ENCODE measurements around the gene NAA60.

NAA60 gene

DNA sequence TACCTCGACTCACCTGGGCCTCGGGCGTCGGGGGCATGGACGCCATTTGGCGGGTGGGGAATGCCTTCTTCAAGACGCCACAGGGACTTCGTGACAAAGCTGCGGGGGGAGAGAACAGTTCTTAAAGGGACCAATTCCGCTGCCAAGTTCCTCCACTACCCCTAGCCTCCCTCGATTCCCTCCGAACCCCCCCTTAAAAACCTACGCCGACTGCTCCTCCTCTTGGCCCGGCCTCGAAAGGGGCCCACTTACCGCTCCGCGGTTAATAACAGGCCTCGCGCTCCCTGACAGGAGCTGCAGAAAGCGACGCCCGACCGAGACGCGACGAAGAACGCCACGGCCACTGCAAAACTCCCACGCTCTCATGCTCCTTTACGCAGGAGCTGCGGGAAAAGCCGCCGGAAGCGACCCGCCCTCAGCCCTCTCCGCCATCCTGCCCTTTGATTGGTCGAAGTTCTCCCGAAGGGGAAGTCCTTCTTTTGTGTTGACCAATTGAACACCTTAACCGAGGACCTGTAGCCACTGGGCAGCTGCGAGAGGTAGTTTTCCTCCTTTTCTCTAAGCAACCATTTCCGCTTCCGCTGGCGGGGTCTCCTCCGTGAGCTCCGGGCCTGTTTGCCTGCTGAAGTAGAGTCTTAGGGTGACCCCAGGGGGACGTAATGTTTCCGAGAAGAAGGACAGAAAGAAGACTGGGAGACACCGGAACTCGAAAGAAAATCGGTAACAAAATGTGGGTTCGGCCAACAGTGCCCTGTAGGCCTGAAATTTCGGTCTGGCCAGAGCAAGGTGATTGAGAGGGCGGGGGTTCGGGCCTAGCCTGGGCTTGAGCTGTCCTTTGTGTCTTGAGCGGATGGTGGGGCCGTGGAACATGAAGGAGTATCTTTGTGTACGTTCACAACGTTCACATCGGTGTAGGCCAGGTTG lies at the start of gene NAA60, which contains the start of gene ZNF597:
NAA60 (plus strand) TSS at position 573 of the 924 bp plus-strand sequence. CDS start 32,548 bp downstream, outside the sequence.
ZNF597 (minus strand) TSS at position 397 of the 924 bp plus-strand sequence; CDS start at position 46, 351 bp downstream.
- no peak for DNase-seq (ENCODE audit: low read depth)

DNA sequence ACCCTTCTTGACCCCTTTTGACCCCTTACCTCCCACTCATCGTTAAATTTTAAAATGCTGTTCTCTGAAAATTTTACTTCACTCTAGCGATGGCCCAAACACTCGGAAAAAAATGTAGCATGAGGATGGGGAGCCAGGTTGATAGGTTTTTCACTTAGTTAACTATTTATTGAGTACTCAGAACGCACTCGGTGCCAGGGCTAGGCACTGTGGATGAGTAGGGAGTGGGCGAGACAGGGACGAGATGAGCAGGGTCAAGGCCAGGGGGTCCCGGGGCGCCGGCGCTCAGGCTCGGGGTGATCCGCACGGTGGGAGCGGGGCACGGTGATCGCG lies 43.1 kb upstream of the NAA60 start:
- no peak for DNase-seq (ENCODE audit: low read depth)

DNA sequence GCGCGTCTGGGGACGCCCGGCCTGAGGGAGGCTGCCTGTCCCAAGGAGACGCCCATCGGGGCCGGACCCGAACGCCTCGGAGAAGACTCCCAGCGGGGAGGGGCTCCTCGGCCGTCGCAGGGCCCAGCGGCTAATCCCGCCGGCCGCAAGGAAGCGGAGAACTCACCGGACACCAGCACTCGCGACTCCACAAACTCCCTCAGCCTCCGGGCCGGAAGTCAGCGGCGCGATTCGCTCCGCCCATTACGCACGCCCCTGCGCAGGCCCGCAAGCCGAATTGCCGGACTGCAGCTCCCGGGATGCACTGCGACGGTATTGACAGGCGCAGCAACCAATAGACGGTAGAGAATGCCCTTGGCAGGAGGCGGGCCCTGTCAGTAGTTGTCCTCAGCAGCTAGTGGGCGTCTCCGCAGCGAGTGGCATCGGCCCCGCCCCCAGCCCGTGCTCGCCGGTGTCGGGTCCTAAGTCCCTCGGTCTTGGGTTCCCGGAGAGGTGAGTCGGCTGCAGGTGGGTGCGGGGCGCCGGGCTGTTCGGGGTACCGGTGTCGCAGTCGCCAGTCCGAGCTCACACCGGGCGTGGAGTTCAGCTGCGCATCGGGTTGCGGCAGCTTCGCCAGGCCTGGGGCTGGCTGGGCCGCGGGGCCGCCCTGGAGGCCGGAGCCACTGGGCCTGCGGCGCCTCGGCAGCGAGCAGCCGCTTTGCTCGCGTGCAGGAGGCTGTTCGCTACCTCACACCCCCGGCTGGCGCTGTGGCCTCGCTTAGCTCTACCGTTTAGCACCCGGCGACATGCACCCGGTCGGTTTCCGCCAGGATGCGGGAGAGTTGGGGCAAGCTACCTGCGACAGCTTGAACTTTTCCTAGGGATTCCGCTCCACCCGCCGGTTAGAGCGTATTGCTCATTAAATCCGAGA lies 42.4 kb upstream of the NAA60 start, which contains the start of the genes ZNF174 and ZSCAN32:
ZNF174 (plus strand) TSS at position 437 of the 910 bp plus-strand sequence. CDS start 790 bp downstream, outside the sequence.
ZSCAN32 (minus strand) TSS at position 226 of the 910 bp plus-strand sequence. CDS start 3,447 bp downstream, outside the sequence.
- peak; percentile 86 for DNase-seq (ENCODE audit: low read depth)

DNA sequence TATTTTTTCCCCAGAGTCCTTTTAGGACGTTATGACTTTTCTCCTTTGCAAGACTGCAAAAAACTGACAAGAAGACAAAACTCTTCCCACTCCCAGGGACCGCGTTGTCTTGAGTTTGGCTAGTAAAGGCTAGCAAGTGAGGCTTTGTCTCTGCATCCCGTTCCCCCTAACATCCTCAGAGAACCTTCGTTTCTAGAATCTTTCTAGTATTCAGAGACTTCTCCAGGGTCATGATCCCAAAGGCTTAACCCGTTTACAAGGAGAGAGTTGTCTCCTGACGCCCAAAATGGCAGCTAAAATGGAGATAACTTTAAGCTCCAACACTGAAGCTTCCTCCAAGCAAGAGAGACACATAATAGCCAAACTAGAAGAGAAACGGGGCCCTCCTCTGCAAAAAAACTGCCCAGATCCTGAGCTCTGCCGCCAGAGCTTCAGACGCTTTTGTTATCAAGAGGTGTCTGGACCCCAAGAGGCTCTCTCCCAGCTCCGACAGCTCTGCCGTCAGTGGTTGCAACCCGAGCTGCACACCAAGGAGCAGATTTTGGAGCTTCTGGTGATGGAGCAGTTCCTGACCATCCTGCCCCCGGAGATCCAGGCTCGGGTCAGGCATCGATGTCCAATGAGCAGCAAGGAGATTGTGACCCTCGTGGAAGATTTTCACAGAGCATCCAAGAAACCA lies 41.6 kb upstream of the NAA60 start:
- no peak for DNase-seq (ENCODE audit: low read depth)

DNA sequence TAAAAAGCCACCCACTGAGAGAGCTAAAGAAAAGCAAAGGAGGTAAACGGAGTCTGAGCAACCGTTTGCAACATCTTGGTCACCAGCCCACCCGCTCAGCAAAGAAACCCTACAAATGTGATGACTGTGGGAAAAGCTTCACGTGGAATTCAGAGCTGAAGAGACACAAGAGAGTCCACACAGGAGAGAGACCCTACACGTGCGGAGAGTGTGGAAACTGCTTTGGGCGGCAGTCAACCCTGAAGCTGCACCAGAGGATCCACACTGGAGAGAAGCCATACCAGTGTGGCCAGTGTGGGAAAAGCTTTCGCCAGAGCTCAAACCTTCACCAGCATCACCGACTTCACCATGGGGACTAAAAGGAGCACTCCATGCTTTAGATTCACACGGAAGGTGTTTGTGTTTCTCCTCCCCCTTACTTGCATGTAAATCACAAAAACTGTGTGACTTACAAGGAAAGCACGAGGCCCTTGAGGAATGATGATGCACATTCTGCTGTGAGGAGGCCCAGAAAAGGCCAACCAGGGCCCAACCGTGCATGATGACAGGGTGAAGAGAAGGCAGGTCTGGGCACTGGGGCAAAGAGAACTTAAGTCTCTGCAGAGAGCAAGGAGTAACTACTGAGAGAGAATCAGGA lies 34.8 kb upstream of the NAA60 start:
- DNase-seq (ENCODE audit: low read depth): no peak

DNA sequence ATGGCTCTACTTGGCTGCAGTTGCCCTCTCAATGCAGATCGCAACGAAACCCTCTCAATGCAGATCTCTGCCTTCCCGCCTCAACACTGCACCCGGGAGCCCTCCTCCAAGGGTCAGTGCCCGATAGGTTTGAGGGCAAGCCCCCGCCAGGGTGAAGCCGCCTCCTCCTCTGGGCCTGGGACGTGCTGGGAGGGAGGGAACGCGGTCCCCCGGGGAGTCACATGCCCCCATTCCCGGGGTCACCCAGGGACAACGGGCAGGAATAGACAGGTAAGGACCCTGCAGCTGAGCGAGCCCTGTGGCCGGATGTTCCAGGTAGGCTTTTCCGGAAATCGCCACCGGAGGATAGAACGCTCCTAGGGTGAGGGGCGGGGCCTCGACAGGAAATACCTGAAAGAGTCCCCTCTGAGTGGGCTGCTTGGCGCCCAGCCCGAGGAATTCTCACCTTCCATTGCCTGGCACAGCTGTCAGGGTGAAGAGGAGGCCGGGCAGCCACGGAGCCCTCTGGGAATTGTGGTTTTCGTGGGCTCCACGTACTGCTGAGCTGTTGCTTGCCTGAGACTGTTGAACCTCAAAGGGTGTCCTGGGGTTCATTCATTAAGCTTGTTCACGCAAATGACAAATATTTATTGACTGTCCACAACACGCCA lies 29.6 kb upstream of the NAA60 start:
- no peak for DNase-seq (ENCODE audit: low read depth)

DNA sequence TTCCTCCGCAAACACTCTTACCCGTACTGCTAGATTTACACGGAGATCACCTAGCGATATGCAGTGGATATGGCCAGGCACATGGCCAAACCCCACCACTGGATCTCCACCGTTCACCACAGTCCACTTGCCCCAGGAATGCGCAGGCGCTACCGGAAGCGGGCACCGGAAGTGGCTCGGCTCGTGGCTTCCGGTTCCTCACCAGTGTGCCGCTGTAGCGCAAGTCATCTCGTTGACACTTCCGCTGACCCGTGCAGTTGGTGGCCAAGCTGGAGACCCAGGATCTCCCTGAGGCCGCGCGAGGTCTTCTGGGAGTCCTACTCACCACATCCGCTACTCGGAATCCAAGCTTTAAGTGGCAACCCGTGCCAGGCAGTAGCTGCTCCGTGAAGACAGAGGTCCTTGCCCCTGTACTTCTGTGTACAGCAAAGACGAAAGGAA lies 11.7 kb upstream of the NAA60 start:
- peak; percentile 37 for DNase-seq (ENCODE audit: low read depth)

DNA sequence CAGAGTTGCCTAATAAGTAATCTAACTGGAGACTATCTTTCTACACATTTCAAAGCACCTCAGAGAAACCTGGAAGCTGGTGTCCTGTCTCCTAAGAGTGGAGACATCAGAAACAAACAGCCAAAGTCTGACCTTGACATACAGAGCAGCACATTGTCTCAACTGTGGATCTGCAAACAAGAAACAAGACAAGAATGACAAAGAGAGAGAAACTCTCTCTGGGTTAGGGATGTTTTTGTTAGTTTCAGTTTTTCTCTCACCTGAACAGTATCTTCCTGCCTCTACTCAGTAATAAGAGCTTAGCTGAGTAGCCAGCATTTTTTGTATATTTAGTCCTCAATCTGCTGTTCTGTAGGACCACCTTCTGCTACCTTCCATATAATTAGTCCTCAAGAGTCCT lies 9.1 kb upstream of the NAA60 start:
- no peak for DNase-seq (ENCODE audit: low read depth)

DNA sequence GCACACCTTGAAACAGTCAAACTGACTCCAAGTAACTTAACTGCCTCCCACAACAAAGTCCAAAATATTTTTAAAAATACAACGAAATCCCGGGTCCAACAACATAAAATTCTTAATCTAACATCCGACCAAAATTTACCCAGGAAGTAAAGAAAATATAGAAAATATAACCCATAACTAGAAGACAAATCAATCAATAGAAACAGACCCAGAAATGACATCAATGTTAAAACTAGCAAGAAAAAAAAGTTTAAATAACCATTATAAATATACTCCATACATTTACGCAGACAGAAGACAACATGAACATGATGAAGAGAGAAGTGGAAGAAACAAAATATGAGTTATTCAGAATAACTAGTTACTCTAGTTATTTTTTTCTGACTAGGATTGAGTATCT lies 3.8 kb upstream of the NAA60 start:
- DNase-seq (ENCODE audit: low read depth): no peak

DNA sequence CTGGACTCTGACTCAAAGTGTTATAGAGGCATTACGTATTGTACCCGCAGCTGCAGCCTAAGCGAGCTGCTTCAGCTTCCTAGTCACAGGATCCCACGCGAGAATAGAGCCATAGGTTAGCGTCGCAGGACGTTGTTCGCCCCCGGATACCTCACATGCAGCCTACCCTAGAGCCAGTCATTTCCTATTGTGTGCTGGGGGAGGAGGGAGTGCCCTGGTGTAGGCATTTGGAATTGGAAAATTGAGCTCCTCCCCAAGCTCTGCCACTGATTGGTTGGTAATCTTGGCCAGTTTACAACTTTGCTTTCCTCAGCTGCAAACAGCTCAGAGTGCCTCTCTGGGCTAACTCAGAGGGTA lies 530 bp downstream of the NAA60 start:
- DNase-seq (ENCODE audit: low read depth): no peak

DNA sequence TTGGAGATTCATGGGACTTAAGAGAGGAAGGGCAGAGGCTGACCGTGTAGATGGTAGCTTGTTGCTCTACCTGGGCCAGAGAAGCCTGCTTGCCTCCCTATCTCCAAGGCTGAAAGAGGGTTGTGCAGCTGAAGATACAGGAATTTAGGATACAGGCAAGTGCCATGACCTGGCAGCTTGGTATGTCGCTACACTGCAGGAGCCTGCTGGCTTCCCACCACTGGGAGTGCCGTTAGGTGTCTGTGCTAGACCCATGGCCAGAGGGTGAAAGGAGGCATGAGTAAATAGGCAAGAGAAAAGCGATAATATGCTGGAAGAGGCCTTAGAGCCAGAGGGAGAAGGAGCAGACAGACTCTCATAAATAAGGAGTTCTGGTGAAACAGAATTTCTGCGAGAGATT lies 10.6 kb downstream of the NAA60 start:
- no peak for DNase-seq (ENCODE audit: low read depth)

DNA sequence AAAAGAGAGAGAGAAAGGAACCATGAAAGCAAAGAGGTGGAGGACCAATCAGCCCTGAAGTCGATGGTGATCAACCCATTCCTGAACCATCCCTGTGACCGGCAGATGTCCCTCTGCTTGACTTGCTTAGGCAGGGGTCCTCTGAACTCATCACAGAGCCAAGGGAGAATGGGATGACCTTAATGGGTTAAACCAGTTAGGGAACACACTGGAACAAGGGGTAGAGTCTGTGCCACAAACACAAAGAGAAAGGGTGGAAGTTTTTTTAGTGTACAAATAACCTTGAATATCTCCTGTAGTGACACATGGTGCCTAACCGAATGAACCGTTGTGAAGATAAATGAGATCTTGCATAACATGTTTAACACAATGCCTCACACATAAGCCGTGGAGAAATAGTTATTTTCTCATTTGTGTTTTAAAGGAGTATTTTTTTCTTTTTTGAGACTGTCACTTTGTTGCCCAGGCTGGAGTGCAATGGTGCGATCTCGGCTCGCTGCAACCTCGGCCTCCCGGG lies 11.2 kb downstream of the NAA60 start:
- no peak for DNase-seq (ENCODE audit: low read depth)

DNA sequence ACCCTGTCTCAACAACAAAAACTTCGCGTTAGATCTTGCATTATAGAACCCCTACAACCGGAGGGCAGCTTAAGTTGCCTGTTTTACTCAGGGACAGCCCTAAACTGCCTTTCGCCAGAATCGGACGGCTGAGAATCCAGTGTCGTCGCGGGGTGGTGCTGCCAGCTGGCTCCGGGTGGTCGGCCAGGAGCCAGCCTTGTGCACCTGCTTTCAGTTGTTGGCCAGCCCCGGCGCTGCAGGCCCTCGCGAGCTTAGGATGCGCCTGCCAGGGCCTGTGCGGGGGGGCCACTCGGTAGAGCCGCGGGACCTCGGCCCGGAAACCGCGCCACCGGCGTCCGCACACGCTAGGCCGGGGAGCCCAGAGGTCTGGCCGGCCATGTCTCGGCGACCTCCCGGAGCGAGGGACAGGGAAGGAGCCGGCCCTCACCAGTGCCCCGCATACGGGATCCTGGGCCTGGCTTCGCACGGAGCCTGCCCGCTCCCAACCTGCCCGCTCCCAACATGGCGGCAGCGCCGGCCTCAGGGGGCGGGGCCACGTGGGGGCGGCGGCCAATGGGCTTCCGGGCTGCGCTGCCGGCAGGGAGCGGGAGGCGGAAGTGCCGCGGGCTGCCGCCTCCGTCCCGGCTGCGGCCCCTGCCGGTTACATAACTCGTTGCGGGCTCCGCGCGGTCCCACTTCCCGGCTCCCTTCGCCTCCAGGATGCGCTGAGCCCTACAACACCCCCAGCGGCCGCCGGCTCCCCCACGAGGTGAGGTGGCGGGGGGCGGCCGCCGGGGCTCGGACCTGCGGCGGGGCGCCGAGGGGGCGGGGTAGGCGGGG lies 14.2 kb downstream of the NAA60 start:
- DNase-seq (ENCODE audit: low read depth): peak; percentile 79

DNA sequence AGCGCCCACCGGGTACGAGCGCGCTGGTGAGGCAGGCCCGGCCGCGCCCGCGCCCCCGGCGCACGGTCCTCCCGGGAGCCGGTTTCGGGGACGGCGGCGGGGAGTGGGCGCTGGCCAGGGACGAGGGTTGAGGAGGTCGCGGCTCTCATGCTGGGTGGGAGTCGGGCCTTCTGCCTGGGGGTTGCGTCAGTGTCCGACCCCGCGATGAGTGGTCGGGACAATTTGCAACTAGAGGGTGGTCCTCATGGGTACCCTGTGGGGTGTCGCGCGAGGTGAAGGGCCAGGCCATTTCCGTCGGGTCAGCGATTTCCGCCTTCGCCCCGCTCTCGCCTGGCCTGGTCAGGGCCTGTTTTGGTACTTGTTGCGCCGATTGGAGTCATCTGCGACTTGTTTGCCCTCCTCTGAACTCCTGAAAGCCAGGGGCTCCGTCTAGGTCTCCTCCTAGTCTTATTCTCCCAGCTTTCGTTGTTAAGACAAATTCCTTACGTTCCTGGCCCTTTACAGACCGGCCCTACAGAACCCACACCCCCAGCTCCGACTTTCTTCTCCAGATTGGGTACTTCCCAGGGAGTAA lies 14.9 kb downstream of the NAA60 start:
- no peak for DNase-seq (ENCODE audit: low read depth)

DNA sequence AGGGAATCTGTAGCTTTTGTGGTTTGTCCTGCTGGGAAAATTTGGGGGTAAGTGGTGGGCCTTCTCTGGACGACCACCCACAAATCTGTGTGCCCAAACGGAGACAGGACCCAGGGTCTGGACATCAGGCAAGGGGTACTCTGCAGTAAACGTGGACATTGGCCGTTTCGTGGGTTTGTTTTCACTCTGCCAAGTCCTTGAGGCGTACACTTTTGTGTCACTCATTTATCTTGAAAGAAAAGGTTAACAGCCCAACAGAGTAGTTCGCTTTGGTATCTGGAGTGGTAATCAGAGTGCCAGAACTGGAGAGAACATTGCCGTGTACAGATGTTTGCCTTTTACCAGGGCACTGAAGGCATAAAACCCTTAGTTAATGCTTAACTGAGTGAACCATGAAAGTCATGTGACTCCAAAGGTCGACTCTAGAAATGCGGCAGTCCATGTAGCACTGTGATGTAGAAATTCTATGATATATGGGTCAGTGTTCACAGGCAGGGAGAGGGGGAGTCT lies 15.4 kb downstream of the NAA60 start:
- DNase-seq (ENCODE audit: low read depth): no peak

DNA sequence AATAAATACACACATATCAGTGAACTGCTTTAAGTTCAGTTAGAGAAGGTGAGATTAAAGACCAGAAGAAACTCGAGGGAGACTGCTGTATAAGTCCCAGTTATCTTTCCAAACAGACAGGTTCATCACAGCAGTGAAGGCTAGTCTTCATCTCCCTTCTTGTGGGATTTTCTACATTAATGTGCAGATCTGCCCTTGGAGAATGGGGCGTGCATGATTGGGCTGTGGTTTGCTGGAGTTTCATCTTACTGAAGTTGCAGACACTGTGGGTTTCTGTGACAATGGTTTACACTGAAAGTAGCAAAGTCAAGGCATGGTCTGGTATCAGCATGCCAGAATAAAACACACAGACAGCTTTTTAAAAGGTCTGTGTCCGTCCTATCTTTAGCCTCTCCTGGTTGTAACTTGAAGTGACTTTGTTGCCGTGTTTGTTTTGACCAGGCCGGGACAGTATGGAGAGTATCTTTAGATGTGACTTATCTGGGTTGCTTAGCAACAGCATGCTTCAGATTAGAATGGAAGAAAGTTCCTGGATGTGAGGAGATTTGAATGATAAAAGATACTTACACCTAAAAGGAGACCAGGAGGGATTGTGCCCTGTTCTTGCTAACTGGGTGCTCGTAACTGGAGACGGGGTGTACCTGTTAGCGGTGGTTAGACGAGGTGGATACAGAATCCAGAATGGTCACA lies 16.1 kb downstream of the NAA60 start:
- DNase-seq (ENCODE audit: low read depth): no peak

DNA sequence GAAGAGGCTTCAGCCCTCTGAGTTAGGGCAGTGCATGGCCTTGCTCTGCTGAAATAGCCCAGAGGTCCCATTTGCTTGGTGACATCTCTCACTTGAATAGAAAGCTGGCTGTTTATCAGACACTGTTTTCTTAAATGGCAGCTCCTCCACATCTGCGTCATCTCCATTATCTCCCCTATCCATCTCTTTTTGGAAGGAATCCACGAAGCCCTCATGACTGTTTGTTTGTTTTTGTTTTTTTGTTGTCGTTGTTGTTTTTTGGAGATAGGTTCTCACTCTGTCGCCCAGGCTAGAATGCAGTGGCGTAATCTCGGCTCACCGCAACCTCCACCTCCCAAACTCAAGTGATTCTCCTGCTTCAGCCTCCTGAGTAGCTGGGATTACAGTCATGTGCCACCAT lies 16.6 kb downstream of the NAA60 start:
- DNase-seq (ENCODE audit: low read depth): no peak

DNA sequence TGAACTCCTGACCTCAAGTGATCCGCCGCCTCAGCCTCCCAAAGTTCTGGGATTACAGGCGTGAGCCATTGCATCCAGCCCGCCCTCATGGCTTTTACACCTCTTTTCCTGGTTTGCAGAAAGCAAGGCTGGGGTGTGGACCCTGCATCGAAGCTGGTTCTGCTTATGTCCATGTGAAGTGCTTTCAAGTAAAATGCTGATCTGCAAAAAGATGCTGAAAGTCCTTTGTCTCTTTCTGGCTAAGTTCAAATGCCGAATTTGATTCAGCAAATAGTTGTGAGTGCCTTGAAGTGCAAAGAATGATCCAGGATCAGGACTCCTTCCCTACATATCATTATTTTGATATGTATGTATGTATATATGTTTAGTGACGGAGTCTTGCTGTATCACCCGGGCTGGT lies 17.1 kb downstream of the NAA60 start:
- DNase-seq (ENCODE audit: low read depth): no peak

DNA sequence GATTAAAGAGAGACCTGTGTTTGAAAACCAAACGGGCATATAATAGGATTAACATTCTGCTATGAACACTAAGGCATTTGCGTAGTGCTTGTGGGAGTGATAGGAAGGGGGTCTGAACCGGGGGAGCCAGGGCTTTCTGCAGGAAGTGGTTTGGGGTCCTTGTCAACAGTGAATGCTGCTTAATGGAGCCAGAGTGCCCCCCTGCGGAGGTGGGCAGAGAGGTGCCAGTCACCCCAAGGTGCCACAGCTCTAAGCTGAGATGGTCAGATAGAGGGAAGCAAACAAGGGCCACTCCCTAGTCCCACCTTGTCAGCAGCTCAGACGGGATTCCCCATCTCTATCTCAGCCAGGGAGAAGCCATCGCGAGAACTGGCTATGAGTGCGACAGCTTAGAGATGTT lies 17.7 kb downstream of the NAA60 start:
- no peak for DNase-seq (ENCODE audit: low read depth)

All from stimulated activated CD8-positive, alpha-beta memory T cell treated with anti-CD3 and anti-CD28 coated beads, Interleukin-15, amount 100 ng/mL, for 24 hours (primary cell).